Measurements from ENCODE around the gene HMX1. TPM values are rescaled to one million over a fixed set of nuclear protein-coding genes. Genes with fewer than 3 reads are reported as not detected.

HMX1 gene
- total RNA-seq, 1 donor from 2014 or later, result not detected

DNA sequence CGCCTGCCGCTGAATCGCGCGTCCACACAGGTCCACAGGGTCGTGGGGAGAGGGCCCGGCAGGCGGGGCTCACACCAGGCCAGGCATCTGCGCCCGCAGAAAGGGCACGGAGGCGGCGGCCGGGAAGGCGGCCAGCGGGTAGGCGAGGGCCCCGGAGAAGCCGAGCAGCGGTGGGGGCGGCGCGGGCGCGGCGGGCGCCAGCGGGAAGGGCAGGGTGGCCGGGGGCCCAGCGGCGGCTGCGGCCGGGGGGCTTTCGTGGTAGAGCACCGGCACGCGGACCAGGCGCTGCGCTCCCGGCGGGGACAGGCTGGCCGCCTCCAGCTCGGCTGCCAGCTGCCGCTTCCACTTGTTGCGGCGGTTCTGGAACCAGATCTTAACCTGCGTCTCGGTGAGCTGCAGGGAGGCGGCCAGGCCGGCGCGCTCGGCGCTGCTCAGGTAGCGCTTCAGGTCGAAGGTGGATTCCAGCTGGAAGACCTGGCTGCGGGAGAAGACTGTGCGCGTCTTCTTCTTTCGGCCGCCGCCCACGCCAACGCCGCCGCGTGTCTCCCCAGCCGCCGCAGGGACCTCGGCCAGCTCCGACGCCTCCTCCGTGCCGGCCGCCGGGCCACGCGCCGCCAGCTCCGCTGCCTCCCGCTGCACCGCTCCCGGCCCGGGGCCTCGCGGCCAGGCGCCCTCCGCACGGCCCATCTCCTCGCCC lies 3.9 kb downstream of the HMX1 start:
- DNase-seq, result no peak

DNA sequence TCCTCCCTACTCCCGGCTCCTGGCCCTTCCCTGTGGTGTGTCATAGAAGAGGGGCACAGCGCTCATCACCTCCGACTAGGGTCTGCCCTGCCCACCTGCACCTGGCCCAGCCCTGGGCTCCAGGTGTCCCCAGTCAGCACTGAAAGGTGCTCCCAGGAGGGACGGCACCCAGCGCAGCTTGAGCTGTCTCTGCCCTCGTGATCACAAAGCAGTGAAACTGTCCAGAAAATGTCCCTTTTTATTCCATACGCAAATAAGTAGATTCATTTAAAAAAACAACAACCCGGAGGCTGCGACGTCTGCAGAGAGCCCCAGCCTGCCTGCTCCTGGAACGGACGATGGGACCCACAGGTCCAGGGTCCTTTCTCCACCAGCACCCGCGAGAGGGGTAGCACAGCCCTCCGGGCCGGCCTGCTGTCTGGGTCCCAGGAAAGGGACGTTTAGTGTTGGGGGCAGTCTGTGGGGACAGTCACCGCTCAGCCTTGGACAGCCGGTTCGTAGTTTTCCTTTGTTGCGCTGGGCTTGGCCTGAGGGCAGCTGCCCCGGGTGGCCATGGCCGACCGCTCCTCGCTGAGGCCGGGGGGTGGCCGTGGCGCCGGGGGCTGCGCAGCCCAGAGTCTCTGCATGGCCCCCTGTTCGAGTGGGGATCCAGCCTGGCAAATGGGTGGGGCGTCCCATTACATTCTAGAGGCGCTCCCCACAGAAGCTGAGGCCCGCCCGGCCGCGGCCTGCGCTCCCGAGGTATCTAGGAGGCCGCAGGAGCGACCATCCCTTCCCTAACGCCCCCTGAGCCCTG lies 4.6 kb downstream of the HMX1 start:
- DNase-seq, result no peak

GRCh38 chr4:8866421-8866820 lies 5.2 kb downstream of the HMX1 start:
- no peak for DNase-seq

GRCh38 chr4:8865681-8866310 lies 5.8 kb downstream of the HMX1 start:
- DNase-seq, result no peak

GRCh38 chr4:8864912-8865680 lies 6.5 kb downstream of the HMX1 start:
- DNase-seq, result no peak

- no peak for DNase-seq
Observed at GRCh38 chr4:8863686-8864682, 7.7 kb downstream of the HMX1 start.

GRCh38 chr4:8862800-8863685 lies 8.6 kb downstream of the HMX1 start:
- DNase-seq, result no peak

GRCh38 chr4:8862334-8862733 lies 9.3 kb downstream of the HMX1 start:
- no peak for DNase-seq

- DNase-seq, result no peak
Observed at GRCh38 chr4:8861576-8862295, 9.9 kb downstream of the HMX1 start.

- DNase-seq, result no peak
Observed at GRCh38 chr4:8860892-8861575, 10.6 kb downstream of the HMX1 start.

DNA sequence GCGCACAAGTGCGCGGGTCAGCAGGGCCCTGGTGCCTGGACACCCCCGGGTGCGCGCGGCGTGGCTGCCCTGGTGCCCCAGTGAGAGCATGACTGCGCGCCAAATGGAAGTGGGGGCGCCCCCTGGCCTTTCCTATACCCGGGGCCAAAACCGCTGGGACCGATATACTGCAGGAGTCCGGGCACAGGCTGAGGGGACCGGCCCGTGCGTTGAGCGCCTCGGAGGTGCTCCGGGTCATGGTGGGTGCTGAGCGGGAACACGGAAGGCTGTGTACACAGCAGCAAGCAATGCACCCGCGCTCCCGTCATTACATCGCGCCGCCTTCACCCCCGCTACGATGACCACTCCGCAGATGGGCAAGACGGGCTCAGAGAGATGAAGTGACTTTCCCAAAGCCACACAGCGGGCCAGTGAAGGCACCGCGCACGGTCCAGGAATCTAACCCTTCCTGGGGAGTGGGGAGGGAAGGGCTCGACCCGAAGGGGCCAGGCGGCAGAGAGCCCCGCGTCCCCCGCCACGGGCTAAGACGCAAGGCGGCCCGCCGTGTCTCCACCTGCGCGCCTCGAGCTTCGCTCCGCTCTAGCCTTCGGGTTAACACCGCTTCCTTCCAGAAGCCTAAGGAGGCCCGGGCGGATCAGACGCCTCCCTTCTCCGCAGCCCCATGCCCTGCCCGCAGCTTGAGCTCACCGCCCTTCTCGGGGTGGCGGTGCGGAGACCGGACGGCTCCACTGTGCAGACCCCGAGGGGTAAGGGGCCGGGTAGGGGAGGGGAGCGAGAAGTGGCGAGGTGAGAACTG lies 11.3 kb downstream of the HMX1 start:
- DNase-seq, result no peak

DNA sequence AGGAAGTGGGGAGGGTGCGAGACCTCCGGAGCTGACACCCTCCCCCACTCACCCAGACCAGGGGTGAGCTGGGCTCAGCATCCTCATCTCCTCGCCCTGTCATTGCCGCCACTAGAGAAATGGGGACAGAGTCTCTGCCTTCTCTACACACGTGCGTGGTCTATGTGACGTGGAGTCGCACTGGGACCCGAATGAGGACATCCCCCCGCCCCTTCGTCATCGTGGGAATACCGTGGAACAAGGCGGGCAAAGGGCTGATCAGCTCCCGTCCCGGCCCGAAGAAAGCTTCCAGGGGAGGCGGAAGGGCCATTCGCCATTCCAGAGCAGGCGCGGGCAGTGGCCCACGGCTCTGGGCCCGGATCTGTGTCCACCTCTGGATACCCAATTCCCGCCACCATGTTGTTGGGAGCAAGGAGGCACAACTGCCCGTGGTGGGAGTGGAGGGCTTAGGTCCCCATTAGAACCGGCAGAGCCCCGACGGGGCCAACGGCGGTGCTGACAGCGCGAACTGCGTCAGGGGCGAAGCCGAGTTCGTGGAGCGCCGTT lies 12.0 kb downstream of the HMX1 start:
- no peak for DNase-seq

- no peak for DNase-seq
Observed at GRCh38 chr4:8858701-8859210, 12.9 kb downstream of the HMX1 start.

DNA sequence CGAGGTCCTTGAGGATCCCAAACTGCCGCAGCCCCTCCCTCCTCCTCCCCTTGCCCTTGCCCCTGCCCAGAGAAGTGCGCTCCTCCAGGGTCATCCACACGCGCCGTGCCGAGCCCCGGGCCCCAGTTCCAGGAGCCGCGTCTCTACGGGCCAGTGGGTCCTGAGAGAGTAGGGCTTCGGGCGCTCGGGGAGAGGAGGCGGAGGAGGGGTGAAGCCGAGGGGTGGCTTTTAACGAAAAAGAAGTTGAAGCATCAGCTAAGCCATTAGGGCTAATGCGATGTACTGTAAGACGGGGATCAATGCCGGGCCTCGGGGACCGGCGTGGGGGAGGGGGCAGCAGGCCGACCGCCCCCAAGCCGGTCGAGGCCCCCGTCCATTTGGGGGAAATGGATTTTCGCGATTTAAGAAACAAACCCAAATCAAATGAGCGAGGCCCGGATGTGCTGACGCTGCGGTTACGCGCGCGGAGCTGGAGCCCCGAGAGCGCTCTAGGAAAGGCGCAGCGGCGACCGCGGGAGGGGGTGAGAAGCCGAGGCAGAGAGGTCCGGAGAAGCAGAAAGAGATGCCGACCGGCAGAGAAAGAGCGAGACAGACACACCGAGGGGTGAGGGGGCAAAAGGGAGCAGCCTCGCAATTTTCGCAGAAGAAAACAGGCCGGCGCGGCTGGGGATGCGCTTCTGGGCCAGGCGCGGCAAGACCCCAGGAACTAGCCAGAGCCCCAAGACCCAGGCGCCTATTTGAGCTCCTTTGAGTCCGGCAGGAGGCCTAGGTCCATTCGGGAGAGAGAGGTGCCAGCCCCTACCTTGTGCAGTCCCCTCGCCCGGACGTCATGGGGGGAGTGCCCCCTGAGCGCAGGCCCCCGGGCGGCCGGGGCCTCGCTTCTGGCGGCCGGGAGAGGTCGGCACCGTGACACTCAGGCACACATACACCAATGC lies 13.6 kb downstream of the HMX1 start:
- DNase-seq, result no peak

DNA sequence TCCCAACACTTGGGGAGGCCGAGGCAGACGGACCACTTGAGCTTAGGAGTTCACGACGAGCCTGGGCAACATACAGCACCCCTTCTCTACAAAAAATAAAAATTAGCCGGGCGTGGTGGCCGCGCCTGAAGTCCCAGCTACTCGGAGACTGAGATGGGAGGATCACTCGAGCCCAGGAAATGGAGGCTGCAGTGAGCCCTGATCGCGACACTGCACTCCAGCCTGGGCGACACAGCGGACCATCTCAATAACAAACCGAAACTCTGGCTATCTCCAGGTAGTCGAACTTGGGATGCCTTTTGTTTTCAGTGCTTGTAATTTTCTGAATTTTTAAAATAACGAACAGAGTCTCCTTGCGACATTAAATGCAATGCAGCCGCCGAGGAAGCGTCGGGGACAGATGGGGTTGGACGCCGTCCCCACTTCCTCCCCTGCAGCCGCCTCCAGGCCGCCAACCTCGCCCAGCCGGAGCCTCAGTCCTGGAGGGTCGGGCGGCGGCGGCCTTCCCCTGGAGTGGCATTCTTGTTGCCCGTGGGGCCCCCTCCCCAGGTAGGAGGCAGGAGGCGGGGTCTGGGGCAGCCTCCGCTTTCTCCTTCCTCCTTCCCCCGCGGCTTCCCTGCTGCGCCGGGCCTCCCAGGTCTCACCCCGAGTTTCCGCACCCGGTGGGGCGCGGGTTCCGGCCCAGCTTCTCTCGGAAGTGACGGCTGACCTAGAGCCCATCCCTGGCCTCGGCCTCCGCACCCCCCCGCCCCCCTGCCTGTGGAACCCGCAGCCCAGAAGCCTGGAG lies 14.6 kb downstream of the HMX1 start:
- DNase-seq, result no peak

Data from tongue (tissue), 2 donors.